H9 (cell line): ENCODE results near the gene LMO1. TPM values are rescaled to one million over a fixed set of nuclear protein-coding genes. Genes with fewer than 3 reads are reported as not detected.

Experiments used
- DNase-seq: peaks from one replicate; pipeline ENCODE4 v3.0.0-alpha.2; 2017
- H2AFZ ChIP-seq: one replicate; pipeline ENCODE4 v1.6.1; 2013; ENCODE audit warnings: mild to moderate bottlenecking, low read length, control low read depth, moderate library complexity
- H2AK5ac ChIP-seq: 2 replicates; pipeline ENCODE4 v1.6.1; 2013; ENCODE audit warnings: low read length, control low read depth, mixed read lengths; ENCODE audit not compliant: insufficient read length
- H2BK120ac ChIP-seq: one replicate; pipeline ENCODE4 v1.6.1; 2013; ENCODE audit warnings: low read depth, mild to moderate bottlenecking, low read length, control low read depth, inconsistent platforms; ENCODE audit not compliant: poor library complexity, severe bottlenecking
- H2BK12ac ChIP-seq: 2 replicates; pipeline ENCODE4 v1.6.1; 2013; ENCODE audit warnings: low read length, control low read depth, mixed read lengths, low read depth; ENCODE audit not compliant: insufficient read length
- H2BK15ac ChIP-seq: 2 replicates; pipeline ENCODE4 v1.6.1; 2013; ENCODE audit warnings: low read depth, low read length, control low read depth
- H2BK20ac ChIP-seq: one replicate; pipeline ENCODE4 v1.6.1; 2013; ENCODE audit warnings: low read depth, mild to moderate bottlenecking, low read length, control low read depth, inconsistent platforms; ENCODE audit not compliant: poor library complexity, severe bottlenecking
- H2BK5ac ChIP-seq: 2 replicates; pipeline ENCODE4 v1.6.1; 2013; ENCODE audit warnings: low read length, control low read depth, mixed read lengths; ENCODE audit not compliant: insufficient read length
- H3K14ac ChIP-seq: 2 replicates; pipeline ENCODE4 v1.6.1; 2013; ENCODE audit warnings: low read length, control low read depth; ENCODE audit not compliant: insufficient read depth
- H3K18ac ChIP-seq: 2 replicates; pipeline ENCODE4 v1.6.1; 2013; ENCODE audit warnings: low read depth, mild to moderate bottlenecking, mixed read lengths, low read length, control low read depth; ENCODE audit not compliant: insufficient read length
- H3K23ac ChIP-seq: 2 replicates; pipeline ENCODE4 v1.6.1; 2013; ENCODE audit warnings: low read length, control low read depth, mixed read lengths, low read depth; ENCODE audit not compliant: insufficient read length
- H3K23me2 ChIP-seq: 2 replicates; pipeline ENCODE4 v1.6.1; 2013; ENCODE audit warnings: low read depth, mild to moderate bottlenecking, mixed read lengths, low read length, control low read depth; ENCODE audit not compliant: insufficient read length, poor library complexity, severe bottlenecking
- H3K27ac ChIP-seq: 2 replicates; pipeline ENCODE4 v1.5.1; 2013; ENCODE audit warnings: low read length, control low read depth, mixed read lengths, low read depth; ENCODE audit not compliant: insufficient read length
- H3K27me3 ChIP-seq: 2 replicates; pipeline ENCODE4 v1.6.1; 2013; ENCODE audit warnings: low read length, control low read depth, inconsistent platforms; ENCODE audit not compliant: insufficient read depth
- H3K4ac ChIP-seq: 2 replicates; pipeline ENCODE4 v1.6.1; 2013; ENCODE audit warnings: low read depth, mild to moderate bottlenecking, control low read depth, inconsistent platforms, low read length, moderate library complexity
- H3K4me1 ChIP-seq: 2 replicates; pipeline ENCODE4 v1.6.1; 2013; ENCODE audit warnings: low read length, control low read depth, inconsistent platforms; ENCODE audit not compliant: insufficient read depth
- H3K4me2 ChIP-seq: 2 replicates; pipeline ENCODE4 v1.6.1; 2013; ENCODE audit warnings: low read length, control low read depth, mixed read lengths; ENCODE audit not compliant: insufficient read length, insufficient read depth
- H3K56ac ChIP-seq: 2 replicates; pipeline ENCODE4 v1.6.1; 2013; ENCODE audit warnings: low read depth, mild to moderate bottlenecking, mixed read lengths, low read length, control low read depth; ENCODE audit not compliant: insufficient read length
- H3K79me1 ChIP-seq: 2 replicates; pipeline ENCODE4 v1.6.1; 2013; ENCODE audit warnings: low read depth, mild to moderate bottlenecking, moderate library complexity, low read length, control low read depth, inconsistent platforms; ENCODE audit not compliant: insufficient read depth, poor library complexity, severe bottlenecking
- H3K79me2 ChIP-seq: 2 replicates; pipeline ENCODE4 v1.6.1; 2013; ENCODE audit warnings: low read length, control low read depth, inconsistent platforms; ENCODE audit not compliant: insufficient read depth
- H3K9ac ChIP-seq: 2 replicates; pipeline ENCODE4 v1.6.1; 2013; ENCODE audit warnings: low read length, control low read depth, mixed read lengths; ENCODE audit not compliant: insufficient read length; ENCODE audit errors: extremely low read depth
- H3K9me3 ChIP-seq: one replicate; pipeline ENCODE4 v1.6.1; 2013; ENCODE audit warnings: low read depth, low read length, inconsistent platforms; ENCODE audit not compliant: control insufficient read depth
- H3T11ph ChIP-seq: one replicate; pipeline ENCODE4 v1.6.1; 2013; ENCODE audit warnings: mild to moderate bottlenecking, low read length, control low read depth, inconsistent platforms
- H4K20me1 ChIP-seq: one replicate; pipeline ENCODE4 v1.6.1; 2013; ENCODE audit not compliant: control insufficient read depth, insufficient read length, insufficient read depth
- H4K5ac ChIP-seq: 2 replicates; pipeline ENCODE4 v1.6.1; 2013; ENCODE audit warnings: low read depth, mild to moderate bottlenecking, mixed read lengths, low read length, control low read depth; ENCODE audit not compliant: insufficient read length
- H4K8ac ChIP-seq: replicated peaks from 2 replicates; pipeline ENCODE4 v1.6.1; 2013; ENCODE audit warnings: low read length, control low read depth, mixed read lengths, low read depth; ENCODE audit not compliant: insufficient read length
- H4K91ac ChIP-seq: 2 replicates; pipeline ENCODE4 v1.6.1; 2013; ENCODE audit warnings: low read depth, mild to moderate bottlenecking, moderate library complexity, mixed read lengths, low read length, control low read depth; ENCODE audit not compliant: insufficient read length
- H3K27ac Mint-ChIP-seq, 3 experiments: 2 replicates in 2 of 3; 3 replicates in 1 of 3; pipeline ENCODE4 v1.8.0; 2020 to 2021; ENCODE audit warnings: mixed read lengths in 3 of 3, mild to moderate bottlenecking in 1 of 3, moderate library complexity in 1 of 3
- H3K27me3 Mint-ChIP-seq: 2 replicates; pipeline ENCODE4 v1.8.0; 2021; ENCODE audit warnings: low read depth, mild to moderate bottlenecking, moderate library complexity, mixed read lengths
- H3K36me3 Mint-ChIP-seq, 3 experiments: 2 replicates in 2 of 3; 3 replicates in 1 of 3; pipeline ENCODE4 v1.8.0; 2020 to 2021; ENCODE audit warnings: low read depth in 3 of 3, mixed read lengths in 3 of 3; ENCODE audit not compliant: insufficient read depth in 1 of 3
- H3K4me1 Mint-ChIP-seq, 2 experiments: 2 replicates each; pipeline ENCODE4 v1.8.0; 2020; ENCODE audit warnings: mixed read lengths in 2 of 2
- H3K4me3 Mint-ChIP-seq, 2 experiments: 2 replicates in 1 of 2; 3 replicates in 1 of 2; pipeline ENCODE4 v1.8.0; 2020 to 2021; ENCODE audit warnings: mild to moderate bottlenecking in 2 of 2, mixed read lengths in 2 of 2, moderate library complexity in 1 of 2
- H3K9me3 Mint-ChIP-seq, 2 experiments: 2 replicates in 1 of 2; 3 replicates in 1 of 2; pipeline ENCODE4 v1.8.0; 2020; ENCODE audit warnings: mild to moderate bottlenecking in 2 of 2, mixed read lengths in 2 of 2, moderate library complexity in 1 of 2
- WGBS: extraction: QIAGEN DNeasy Blood & Tissue Kit; methylation state at CpG from one replicate; pipeline ENCODE4 v1.1.7; 2013; ENCODE audit warnings: missing lambda C conversion rate, low lambda C conversion rate, mixed read lengths; ENCODE audit not compliant: insufficient read length; ENCODE audit errors: extremely low coverage; 5-methylcytosine and 5-hydroxymethylcytosine counted together
- long read RNA-seq: library from polyadenylated mRNA; unstranded; transcript quantifications from one replicate; pipeline ENCODE4 v2.0.0, GENCODE V29; 2020
- total RNA-seq: library from RNA; stranded (reverse); gene quantifications from 2 replicates; pipeline ENCODE4 v1.2.1, GENCODE V29; 2021
- TF ChIP-seq, protein P1 (sequence below): fragments of 200-600 bp; sonication (generic); conservative IDR thresholded peaks from 3 replicates; pipeline ENCODE4 v1.8.0; 2021; ENCODE audit warnings: antibody characterized with exemption, mild to moderate bottlenecking

LMO1 gene
- total RNA-seq: 0.39 and 0.50 TPM in 2 replicates
- long read RNA-seq: 0 reads

DNA sequence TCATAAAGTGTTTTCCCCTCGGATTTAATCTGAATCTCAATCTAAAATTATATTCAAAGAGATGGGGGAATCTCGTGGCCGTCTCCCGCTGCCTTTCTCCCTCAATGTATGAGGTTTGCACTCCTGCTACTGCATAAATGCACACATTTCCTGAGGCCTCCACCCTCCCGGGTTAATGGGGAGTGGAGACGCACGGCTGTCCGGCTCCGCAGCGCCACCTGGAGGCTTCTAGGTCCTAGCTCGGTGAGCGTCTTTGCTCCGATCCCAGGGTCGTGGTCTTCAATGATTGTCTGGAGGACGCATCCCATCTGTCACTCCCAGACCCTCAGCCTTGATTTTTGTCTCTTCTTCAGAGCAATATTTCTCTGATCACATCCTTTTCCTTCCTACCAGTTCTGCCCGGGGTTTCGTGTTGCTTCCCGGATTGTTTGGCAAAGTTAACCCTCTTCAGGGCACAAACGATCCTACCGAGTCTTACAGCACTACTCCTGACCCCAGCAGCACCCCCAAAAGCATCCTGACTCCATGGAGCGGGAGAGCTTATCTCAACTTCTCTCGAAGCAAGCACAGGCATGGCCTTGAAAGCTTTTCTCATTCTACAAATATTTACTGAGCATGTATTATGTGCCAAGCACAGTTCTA lies at the start of gene LMO1:
LMO1 (minus strand) TSS at position 110 of the 642 bp plus-strand sequence. CDS start 516 bp downstream, outside the sequence.
- Mint-ChIP-seq H3K36me3 (no peaks in the 10 kb centered on the region; a peak in 1 of 7 replicates), H3K9me3 (no peaks in the 10 kb centered on the region; a peak in 2 of 5 replicates), H3K4me3 (peak within 1 kb of the TSS; percentile 63 to 80), H3K4me1 (peaks cover 14 to 26% of the 10 kb centered on the region in 2 experiments), H3K27me3 (peaks cover 91% of the 10 kb centered on the region), H3K27ac (no peak within 1 kb of the TSS; a peak in 1 of 7 replicates)
- Histone ChIP-seq H3K4me1 (no peaks in the 10 kb centered on the region), H2BK15ac (no peak within 1 kb of the TSS), H3K4me2 (peak within 1 kb of the TSS; percentile 70), H2BK20ac (no peak within 1 kb of the TSS), H3T11ph (no peak within 1 kb of the TSS), H4K8ac (no peak within 1 kb of the TSS), H3K79me1 (no peaks in the 10 kb centered on the region), H2BK120ac (no peak within 1 kb of the TSS), H3K23ac (no peak within 1 kb of the TSS), H2AK5ac (no peak within 1 kb of the TSS), H4K91ac (no peak within 1 kb of the TSS), H3K79me2 (no peaks in the 10 kb centered on the region), H3K27me3 (peaks cover 49% of the 10 kb centered on the region), H3K56ac (no peak within 1 kb of the TSS), H3K18ac (no peak within 1 kb of the TSS), H3K23me2 (peaks cover 16% of the 10 kb centered on the region), H2AFZ (no peak within 1 kb of the TSS), H3K27ac (no peak within 1 kb of the TSS), H2BK5ac (no peak within 1 kb of the TSS), H3K4ac (no peak within 1 kb of the TSS), H3K14ac (no peak within 1 kb of the TSS), H3K9ac (no peak within 1 kb of the TSS), H2BK12ac (no peak within 1 kb of the TSS), H4K20me1 (no peaks in the 10 kb centered on the region), H4K5ac (no peak within 1 kb of the TSS), H3K9me3 (no peaks in the 10 kb centered on the region)
- WGBS: no CpG with 5 or more reads among the region's 22 CpGs
- TF ChIP-seq, protein P1, sequence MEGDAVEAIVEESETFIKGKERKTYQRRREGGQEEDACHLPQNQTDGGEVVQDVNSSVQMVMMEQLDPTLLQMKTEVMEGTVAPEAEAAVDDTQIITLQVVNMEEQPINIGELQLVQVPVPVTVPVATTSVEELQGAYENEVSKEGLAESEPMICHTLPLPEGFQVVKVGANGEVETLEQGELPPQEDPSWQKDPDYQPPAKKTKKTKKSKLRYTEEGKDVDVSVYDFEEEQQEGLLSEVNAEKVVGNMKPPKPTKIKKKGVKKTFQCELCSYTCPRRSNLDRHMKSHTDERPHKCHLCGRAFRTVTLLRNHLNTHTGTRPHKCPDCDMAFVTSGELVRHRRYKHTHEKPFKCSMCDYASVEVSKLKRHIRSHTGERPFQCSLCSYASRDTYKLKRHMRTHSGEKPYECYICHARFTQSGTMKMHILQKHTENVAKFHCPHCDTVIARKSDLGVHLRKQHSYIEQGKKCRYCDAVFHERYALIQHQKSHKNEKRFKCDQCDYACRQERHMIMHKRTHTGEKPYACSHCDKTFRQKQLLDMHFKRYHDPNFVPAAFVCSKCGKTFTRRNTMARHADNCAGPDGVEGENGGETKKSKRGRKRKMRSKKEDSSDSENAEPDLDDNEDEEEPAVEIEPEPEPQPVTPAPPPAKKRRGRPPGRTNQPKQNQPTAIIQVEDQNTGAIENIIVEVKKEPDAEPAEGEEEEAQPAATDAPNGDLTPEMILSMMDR: peak; percentile 91
- DNase-seq: peak; percentile 82
